ENCODE data around the gene AFAP1.

Gene AFAP1

GRCh38 chr4:7779432-7779768, 160.3 kb downstream of the AFAP1 start:
- 0 out of 22 replicates have a peak, but pooled peaks cover 0 to 2% (median 0%) of the 10 kb centered on the region in 11 experiments for H4K20me1 ChIP-seq
- no peak overlapping the region for H3K9ac ChIP-seq
- no peak overlapping the region for H3K27ac ChIP-seq
- peaks cover 32 to 58% (median 38%) of the 10 kb centered on the region in 10 experiments for H3K4me1 ChIP-seq
- no peak overlapping the region for H3K4me3 ChIP-seq
- no peak for TF ChIP-seq Cebpa-rat (IDR thresholded peaks at IDR 0.05)
- H3K36me3 ChIP-seq, result peaks cover 7 to 34% (median 18%) of the 10 kb centered on the region in 11 experiments; a peak in 16 of 22 replicates
- H3K27me3 ChIP-seq, result no peaks in the 10 kb centered on the region
- H3K9me3 ChIP-seq (replicated peaks in 1 of 11), result peaks cover 0 to 9% (median 0%) of the 10 kb centered on the region in 11 experiments; a peak in 2 of 22 replicates
- peak overlapping the region in 3 of 11 experiments; percentile 42 to 52 (median 42); a peak in 5 of 22 replicates for H3K4me2 ChIP-seq

GRCh38 chr4:7778510-7779431, 160.9 kb downstream of the AFAP1 start:
- H3K4me1 ChIP-seq, result peaks cover 29 to 52% (median 32%) of the 10 kb centered on the region in 10 experiments
- peaks cover 7 to 40% (median 21%) of the 10 kb centered on the region in 11 experiments; a peak in 17 of 22 replicates for H3K36me3 ChIP-seq
- no peaks in the 10 kb centered on the region for H3K27me3 ChIP-seq
- peak overlapping the region in 4 of 11 experiments; percentile 4 to 52 (median 42); a peak in 5 of 22 replicates for H3K4me2 ChIP-seq
- peaks cover 0 to 9% (median 0%) of the 10 kb centered on the region in 11 experiments; a peak in 2 of 22 replicates for H3K9me3 ChIP-seq (replicated peaks in 1 of 11)
- H4K20me1 ChIP-seq, result 0 out of 22 replicates have a peak, but pooled peaks cover 0 to 8% (median 0%) of the 10 kb centered on the region in 11 experiments
- H3K9ac ChIP-seq, result no peak overlapping the region
- no peak overlapping the region for H3K4me3 ChIP-seq
- TF ChIP-seq Cebpa-rat (IDR thresholded peaks at IDR 0.05), result no peak
- no peak overlapping the region for H3K27ac ChIP-seq

- Histone ChIP-seq H3K4me2 (no peak overlapping the region), H3K27me3 (no peaks in the 10 kb centered on the region), H4K20me1 (0 out of 22 replicates have a peak, but pooled peaks cover 0 to 11% (median 0%) of the 10 kb centered on the region in 11 experiments), H3K4me3 (no peak overlapping the region), H3K27ac (no peak overlapping the region), H3K4me1 (peaks cover 21 to 44% (median 24%) of the 10 kb centered on the region in 10 experiments), H3K9ac (no peak overlapping the region), H3K36me3 (peaks cover 7 to 48% (median 22%) of the 10 kb centered on the region in 11 experiments; a peak in 18 of 22 replicates), H3K9me3 (replicated peaks in 1 of 11) (peaks cover 0 to 9% (median 0%) of the 10 kb centered on the region in 11 experiments; a peak in 2 of 22 replicates)
- TF ChIP-seq Cebpa-rat (IDR thresholded peaks at IDR 0.05), result no peak
Observed at GRCh38 chr4:7777871-7778509, 161.7 kb downstream of the AFAP1 start.

GRCh38 chr4:7777017-7777710, 162.5 kb downstream of the AFAP1 start:
- H3K4me3 ChIP-seq, result no peak overlapping the region
- H3K9me3 ChIP-seq (replicated peaks in 1 of 11), result peaks cover 0 to 9% (median 0%) of the 10 kb centered on the region in 11 experiments; a peak in 2 of 22 replicates
- no peak overlapping the region for H3K9ac ChIP-seq
- H3K27me3 ChIP-seq, result no peaks in the 10 kb centered on the region
- H3K4me2 ChIP-seq, result no peak overlapping the region
- H3K27ac ChIP-seq, result no peak overlapping the region
- peaks cover 0 to 11% (median 0%) of the 10 kb centered on the region in 11 experiments; a peak in 2 of 22 replicates for H4K20me1 ChIP-seq
- peaks cover 7 to 56% (median 24%) of the 10 kb centered on the region in 11 experiments; a peak in 18 of 22 replicates for H3K36me3 ChIP-seq
- H3K4me1 ChIP-seq, result peaks cover 12 to 36% (median 16%) of the 10 kb centered on the region in 10 experiments
- TF ChIP-seq Cebpa-rat (IDR thresholded peaks at IDR 0.05), result no peak

GRCh38 chr4:7775396-7775795, 164.3 kb downstream of the AFAP1 start:
- no peaks in the 10 kb centered on the region for H3K27me3 ChIP-seq
- H3K4me2 ChIP-seq, result no peak overlapping the region
- peaks cover 7 to 63% (median 24%) of the 10 kb centered on the region in 11 experiments; a peak in 18 of 22 replicates for H3K36me3 ChIP-seq
- no peak overlapping the region for H3K27ac ChIP-seq
- no peak for TF ChIP-seq Cebpa-rat (IDR thresholded peaks at IDR 0.05)
- H3K9me3 ChIP-seq (replicated peaks in 1 of 11), result peaks cover 0 to 7% (median 0%) of the 10 kb centered on the region in 11 experiments; a peak in 2 of 22 replicates
- H3K4me1 ChIP-seq, result peaks cover 0 to 18% (median 7%) of the 10 kb centered on the region in 10 experiments; a peak in 10 of 20 replicates
- no peak overlapping the region for H3K9ac ChIP-seq
- H4K20me1 ChIP-seq, result peaks cover 0 to 11% (median 0%) of the 10 kb centered on the region in 11 experiments; a peak in 4 of 22 replicates
- no peak overlapping the region for H3K4me3 ChIP-seq

- Histone ChIP-seq H3K9me3 (replicated peaks in 1 of 11) (no peaks in the 10 kb centered on the region), H3K4me2 (no peak overlapping the region), H4K20me1 (peaks cover 0 to 18% (median 0%) of the 10 kb centered on the region in 11 experiments; a peak in 6 of 22 replicates), H3K36me3 (peaks cover 7 to 66% (median 24%) of the 10 kb centered on the region in 11 experiments; a peak in 18 of 22 replicates), H3K4me1 (peaks cover 0 to 15% (median 7%) of the 10 kb centered on the region in 10 experiments; a peak in 10 of 20 replicates), H3K9ac (no peak overlapping the region), H3K4me3 (no peak overlapping the region), H3K27ac (no peak overlapping the region), H3K27me3 (no peaks in the 10 kb centered on the region)
- TF ChIP-seq Cebpa-rat (IDR thresholded peaks at IDR 0.05), result no peak
Observed at GRCh38 chr4:7774301-7775294, 165.1 kb downstream of the AFAP1 start.

- no peak for TF ChIP-seq Cebpa-rat (IDR thresholded peaks at IDR 0.05)
- H3K4me2 ChIP-seq, result no peak overlapping the region
- H3K9ac ChIP-seq, result no peak overlapping the region
- no peak overlapping the region for H3K4me3 ChIP-seq
- peaks cover under 1 to 20% (median 5%) of the 10 kb centered on the region in 10 experiments; a peak in 17 of 20 replicates for H3K4me1 ChIP-seq
- peaks cover 6 to 74% (median 23%) of the 10 kb centered on the region in 11 experiments; a peak in 18 of 22 replicates for H3K36me3 ChIP-seq
- no peaks in the 10 kb centered on the region for H3K9me3 ChIP-seq (replicated peaks in 1 of 11)
- H3K27ac ChIP-seq, result no peak overlapping the region
- H3K27me3 ChIP-seq, result peaks cover 0 to 5% (median 0%) of the 10 kb centered on the region in 11 experiments; a peak in 3 of 22 replicates
- H4K20me1 ChIP-seq, result peaks cover 0 to 28% (median 0%) of the 10 kb centered on the region in 11 experiments; a peak in 8 of 22 replicates
Observed at GRCh38 chr4:7773401-7774180, 166.1 kb downstream of the AFAP1 start.

Data from BLaER1 treated with 17β-estradiol and CSF1 and Interleukin-3, amounts not matched to agents 10 nM and 100 nM (cell line).